Stomach (tissue), 9 donors: ENCODE data around the gene PPY. TPM values are rescaled to one million over a fixed set of nuclear protein-coding genes. Genes with fewer than 3 reads are reported as not detected.

Experiments
- DNase-seq, 2 donors: peaks; one replicate each; pipeline versions ENCODE4 v3.0.0 to v3.0.0-alpha.2; 2013 to 2019
- H3K27ac ChIP-seq, 5 donors: fragments of 200-600 bp in 4 of 5; sonication (generic) in 4 of 5; one replicate each; pipeline ENCODE4 v1.5.1; 2013 to 2019; ENCODE audit warnings: mild to moderate bottlenecking in 1 of 5, moderate library complexity in 1 of 5
- H3K27me3 ChIP-seq, 3 donors: fragments of 200-600 bp; sonication (generic); one replicate each; pipeline ENCODE4 v1.5.1; 2017 to 2019; ENCODE audit warnings: mixed run types in 1 of 3
- H3K36me3 ChIP-seq, 4 donors: fragments of 200-600 bp; sonication (generic); 1 replicate in 3 of 4; 2 replicates in 1 of 4; pipeline ENCODE4 v1.5.1; 2016 to 2019
- H3K4me1 ChIP-seq, 4 donors: fragments of 200-600 bp; sonication (generic); one replicate each; pipeline ENCODE4 v1.5.1; 2016 to 2019
- H3K4me3 ChIP-seq, 4 donors: fragments of 200-600 bp; sonication (generic) in 3 of 4; one replicate each; pipeline ENCODE4 v1.5.1; 2016 to 2019; ENCODE audit warnings: mild to moderate bottlenecking in 1 of 4
- H3K9me3 ChIP-seq, 4 donors: fragments of 200-600 bp; sonication (generic); one replicate each; pipeline ENCODE4 v1.5.1; 2016 to 2019
- CTCF ChIP-seq, 7 experiments: fragments of 450-650 bp in 4 of 7; fragments of 200-600 bp in 3 of 7; sonication (generic) in 3 of 7; IDR thresholded peaks; one replicate each; pipeline ENCODE4 v1.5.1; 2016 to 2019; ENCODE audit warnings: antibody characterized with exemption in 7 of 7, control low read depth in 2 of 7, mild to moderate bottlenecking in 1 of 7
- EP300 ChIP-seq: sonication (generic); formaldehyde crosslinking; IDR thresholded peaks from one replicate; pipeline ENCODE4 v1.6.1; 2017; ENCODE audit warnings: antibody characterized with exemption
- POLR2A ChIP-seq, 4 donors: fragments of 450-650 bp; IDR thresholded peaks; one replicate each; pipeline ENCODE4 v1.6.1; 2016; ENCODE audit warnings: antibody characterized with exemption in 4 of 4, control low read depth in 2 of 4, mild to moderate bottlenecking in 1 of 4, moderate library complexity in 1 of 4
- POLR2AphosphoS5 ChIP-seq, 3 donors: sonication (generic); formaldehyde crosslinking; IDR thresholded peaks; one replicate each; pipeline ENCODE4 v1.6.1; 2016; ENCODE audit warnings: antibody characterized with exemption in 3 of 3
- WGBS, 5 donors: extraction: QIAGEN DNeasy Blood & Tissue Kit in 3 of 5; methylation state at CpG; one replicate each; pipeline versions ENCODE4 v1.1.5 to v1.1.7; 2013 to 2018; 5-methylcytosine and 5-hydroxymethylcytosine counted together
- intact Hi-C: fragments of 100-400 bp; cut with DNase I; formaldehyde crosslinking; loops from one replicate; pipeline ENCODE4 v1.15.1; 2023; ENCODE audit warnings: low total_unique reads
- polyA plus RNA-seq, 3 donors: library from polyadenylated mRNA; stranded (reverse); fragments of 200-250 nt; gene quantifications; one replicate each; pipeline ENCODE4 v1.2.3, GENCODE V29; 2013
- total RNA-seq, 5 donors: library from RNA; depleted of rRNA; stranded (reverse); fragments of >200 nt; gene quantifications; one replicate each; pipeline versions ENCODE4 v1.1.0 to v1.2.3, GENCODE V29; 2014 to 2016
- donor health status: healthy with polysubstance abuse.
- donor health status: Bipolar disorder and iron deficiency.
- donor health status: healthy.

The PPY gene
- total and polyA plus RNA-seq, 8 donors, result not detected

DNA sequence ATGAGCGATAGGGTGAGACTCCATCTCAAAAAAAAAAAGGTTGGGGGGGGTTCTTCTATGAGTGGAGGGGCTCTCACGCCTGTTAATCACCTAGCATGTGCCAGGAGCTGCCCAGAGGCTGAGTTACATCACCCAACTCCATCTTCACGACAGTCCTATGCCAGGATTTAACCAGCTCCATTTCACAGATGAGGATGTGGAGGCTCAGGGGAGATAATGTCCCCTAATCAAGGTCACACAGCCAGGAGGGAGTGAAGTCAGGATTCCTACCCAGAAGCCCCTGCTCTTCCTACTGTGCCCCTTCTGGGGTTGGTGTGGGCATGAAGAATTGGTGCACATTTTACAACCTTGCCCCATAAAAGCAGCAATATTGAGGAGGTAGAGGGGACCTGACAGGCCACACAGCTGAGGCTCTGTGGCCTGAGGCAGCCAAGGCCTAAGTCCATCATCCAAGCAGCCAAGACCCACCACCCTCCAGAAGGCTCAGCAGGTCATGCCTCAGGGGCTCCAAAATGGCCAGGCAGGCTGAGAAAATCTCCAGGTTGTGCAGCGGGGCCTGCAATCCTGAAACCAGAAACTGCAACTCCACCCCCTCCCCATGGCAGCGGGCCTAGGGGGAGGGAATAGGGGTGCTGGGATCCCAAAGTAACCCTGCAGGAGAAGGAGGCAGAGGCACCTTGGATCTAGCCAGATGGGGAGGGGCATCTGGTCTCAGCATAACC is 6.9 kb downstream of the PPY start:
- peaks cover 0 to 68% (median 24%) of the 10 kb centered on the region in 3 donors for H3K27me3 ChIP-seq
- H3K9me3 ChIP-seq, result no peaks in the 10 kb centered on the region
- no peak overlapping the region for H3K4me3 ChIP-seq
- no peak for DNase-seq
- TF ChIP-seq POLR2AphosphoS5 (IDR thresholded peaks at IDR 0.05) (no peak), CTCF (IDR thresholded peaks at IDR 0.05) (no peak), POLR2A (IDR thresholded peaks at IDR 0.05) (no peak), EP300 (no peak)
- intact Hi-C loops, result no loop called here
- 83 to 90% (median 87%) methylated on average over 5 of the region's 5 CpGs for WGBS, 5 donors
- no peak overlapping the region for H3K27ac ChIP-seq
- H3K4me1 ChIP-seq, result peaks cover 8 to 12% (median 11%) of the 10 kb centered on the region in 4 donors
- no peaks in the 10 kb centered on the region for H3K36me3 ChIP-seq

- no peak for DNase-seq
- H3K27ac ChIP-seq, result no peak overlapping the region
- TF ChIP-seq CTCF (IDR thresholded peaks at IDR 0.05) (no peak), EP300 (no peak), POLR2A (IDR thresholded peaks at IDR 0.05) (no peak), POLR2AphosphoS5 (IDR thresholded peaks at IDR 0.05) (no peak)
- no peaks in the 10 kb centered on the region for H3K36me3 ChIP-seq
- 82 to 97% (median 97%) methylated on average over 4 of the region's 4 CpGs for WGBS, 5 donors
- H3K4me3 ChIP-seq, result no peak overlapping the region
- no peaks in the 10 kb centered on the region for H3K9me3 ChIP-seq
- peaks cover 3 to 4% (median 4%) of the 10 kb centered on the region in 4 donors for H3K4me1 ChIP-seq
- H3K27me3 ChIP-seq, result peaks cover 0 to 61% (median 9%) of the 10 kb centered on the region in 3 donors
- intact Hi-C loops, result no loop called here
Observed at GRCh38 chr17:43932923-43933322, 9.4 kb downstream of the PPY start.

- peaks cover 0 to 3% (median 2%) of the 10 kb centered on the region in 4 donors for H3K4me1 ChIP-seq
- peaks cover under 1 to 61% (median 11%) of the 10 kb centered on the region in 3 donors for H3K27me3 ChIP-seq
- no peaks in the 10 kb centered on the region for H3K36me3 ChIP-seq
- no peak overlapping the region for H3K27ac ChIP-seq
- H3K9me3 ChIP-seq, result no peaks in the 10 kb centered on the region
- WGBS, 5 donors, result 91 to 99% (median 96%) methylated on average over 6 to 10 of the region's 10 CpGs
- no peak overlapping the region for H3K4me3 ChIP-seq
- no peak for DNase-seq
- TF ChIP-seq POLR2A (IDR thresholded peaks at IDR 0.05) (no peak), CTCF (IDR thresholded peaks at IDR 0.05) (no peak)
- intact Hi-C loops, result no loop called here
Observed at GRCh38 chr17:43932357-43932756, 9.9 kb downstream of the PPY start.

GRCh38 chr17:43931062-43931571 is 11.2 kb downstream of the PPY start:
- peak in 1 of 2 donors; percentile 58 for DNase-seq
- Histone ChIP-seq H3K4me3 (no peak overlapping the region), H3K27me3 (peaks cover 4 to 64% (median 20%) of the 10 kb centered on the region in 3 donors), H3K4me1 (peaks cover 5 to 12% (median 9%) of the 10 kb centered on the region in 4 donors), H3K36me3 (no peaks in the 10 kb centered on the region), H3K9me3 (no peaks in the 10 kb centered on the region), H3K27ac (no peak overlapping the region)
- no peak for TF ChIP-seq POLR2AphosphoS5 (IDR thresholded peaks at IDR 0.05)
- no peak for TF ChIP-seq POLR2A (IDR thresholded peaks at IDR 0.05)
- TF ChIP-seq EP300, result no peak
- no peak for TF ChIP-seq CTCF (IDR thresholded peaks at IDR 0.05)
- intact Hi-C loops, result no loop called here
- 26 to 66% (median 33%) methylated on average over 4 to 5 of the region's 5 CpGs for WGBS, 5 donors
